OCI-LY3 (cell line): Measurements from ENCODE around the gene PKD1L1.
A peak's percentile ranks its signal among the peaks of the same experiment; 100 is the strongest.

Experiments
- H2AFZ ChIP-seq: fragments of 200-600, 300-600 bp; shearing (Covaris generic); 2 replicates; pipeline ENCODE4 v1.6.0; 2014; ENCODE audit warnings: antibody characterized with exemption, low read depth, low read length
- H3K27ac ChIP-seq: fragments of 200-600, 300-600 bp; sonication (generic); 2 replicates; pipeline ENCODE4 v1.5.1; 2014; ENCODE audit warnings: mild to moderate bottlenecking, low read length, moderate library complexity, mixed read lengths
- H3K27me3 ChIP-seq: fragments of 200-600, 300-600 bp; sonication (generic); 2 replicates; pipeline ENCODE4 v1.6.1; 2014; ENCODE audit warnings: low read depth, low read length, mixed read lengths
- H3K36me3 ChIP-seq: fragments of 200-600, 300-600 bp; sonication (generic); replicated peaks from 2 replicates; pipeline ENCODE3; 2014; ENCODE audit warnings: low read depth, low read length, mixed read lengths
- H3K4me1 ChIP-seq: fragments of 300-600, 200-600 bp; sonication (generic); 2 replicates; pipeline ENCODE4 v1.6.1; 2014; ENCODE audit warnings: low read length, mixed read lengths
- H3K4me2 ChIP-seq: fragments of 200-600, 300-600 bp; sonication (generic); 2 replicates; pipeline ENCODE4 v1.6.1; 2014; ENCODE audit warnings: low read length, mixed read lengths
- H3K4me3 ChIP-seq: fragments of 300-600, 200-600 bp; sonication (generic); 2 replicates; pipeline ENCODE4 v1.5.1; 2014; ENCODE audit warnings: antibody characterized with exemption, mild to moderate bottlenecking, low read length, moderate library complexity
- H3K79me2 ChIP-seq: fragments of 300-600, 200-600 bp; shearing (Covaris generic); 2 replicates; pipeline ENCODE4 v1.6.1; 2014; ENCODE audit warnings: mild to moderate bottlenecking, low read length, mixed read lengths
- H3K9ac ChIP-seq: fragments of 300-600, 200-600 bp; shearing (Covaris generic); 2 replicates; pipeline ENCODE4 v1.6.0; 2014; ENCODE audit warnings: mild to moderate bottlenecking, low read length, moderate library complexity
- H3K9me3 ChIP-seq: fragments of 200-600, 300-600 bp; shearing (Covaris generic); 2 replicates; pipeline ENCODE4 v1.6.1; 2014; ENCODE audit warnings: low read length, mixed read lengths; ENCODE audit not compliant: insufficient read depth
- H4K20me1 ChIP-seq: fragments of 200-600, 300-600 bp; sonication (generic); 2 replicates; pipeline ENCODE4 v1.6.1; 2016; ENCODE audit warnings: low read length, mixed read lengths; ENCODE audit not compliant: insufficient read depth
- EZH2phosphoT487 ChIP-seq: fragments of 200-600 bp; shearing (Covaris generic); IDR thresholded peaks from 2 replicates; pipeline ENCODE4 v1.6.1; 2018; ENCODE audit warnings: antibody characterized with exemption, mixed run types, low read depth
- TF ChIP-seq, protein P1 (sequence below): fragments of 200-600, 300-600 bp; sonication (generic); IDR thresholded peaks from 2 replicates; pipeline ENCODE4 v1.5.1; 2014; ENCODE audit warnings: antibody characterized with exemption, low read length, low read depth

Gene PKD1L1

DNA sequence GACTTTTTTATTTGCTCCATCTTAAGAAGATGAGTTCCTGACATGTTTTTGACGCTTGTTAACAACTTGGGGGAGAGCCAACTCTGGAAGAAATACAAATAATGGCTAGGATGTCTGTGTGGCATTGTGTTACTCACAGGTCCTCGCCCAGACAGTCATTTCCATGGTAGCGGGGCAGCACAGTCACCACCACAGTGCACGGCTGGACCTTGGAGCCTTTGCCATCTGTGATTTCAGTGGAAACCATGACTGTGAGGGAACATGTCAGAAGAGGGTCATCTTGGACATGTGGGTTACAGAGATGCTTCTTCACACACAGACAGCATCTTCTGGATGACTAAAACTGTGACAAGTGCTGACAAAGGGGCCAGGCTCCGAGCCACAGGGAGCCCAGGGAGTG lies 74.5 kb downstream of the PKD1L1 start:
- Histone ChIP-seq H3K4me2 (no peak overlapping the region), H3K27me3 (peaks cover 60% of the 10 kb centered on the region), H3K4me3 (no peak overlapping the region), H3K27ac (no peak overlapping the region), H3K9ac (no peak overlapping the region), H3K9me3 (no peaks in the 10 kb centered on the region), H4K20me1 (no peaks in the 10 kb centered on the region), H3K4me1 (no peaks in the 10 kb centered on the region), H3K36me3 (no peaks in the 10 kb centered on the region), H3K79me2 (no peaks in the 10 kb centered on the region), H2AFZ (no peak overlapping the region)
- TF ChIP-seq, protein P1, sequence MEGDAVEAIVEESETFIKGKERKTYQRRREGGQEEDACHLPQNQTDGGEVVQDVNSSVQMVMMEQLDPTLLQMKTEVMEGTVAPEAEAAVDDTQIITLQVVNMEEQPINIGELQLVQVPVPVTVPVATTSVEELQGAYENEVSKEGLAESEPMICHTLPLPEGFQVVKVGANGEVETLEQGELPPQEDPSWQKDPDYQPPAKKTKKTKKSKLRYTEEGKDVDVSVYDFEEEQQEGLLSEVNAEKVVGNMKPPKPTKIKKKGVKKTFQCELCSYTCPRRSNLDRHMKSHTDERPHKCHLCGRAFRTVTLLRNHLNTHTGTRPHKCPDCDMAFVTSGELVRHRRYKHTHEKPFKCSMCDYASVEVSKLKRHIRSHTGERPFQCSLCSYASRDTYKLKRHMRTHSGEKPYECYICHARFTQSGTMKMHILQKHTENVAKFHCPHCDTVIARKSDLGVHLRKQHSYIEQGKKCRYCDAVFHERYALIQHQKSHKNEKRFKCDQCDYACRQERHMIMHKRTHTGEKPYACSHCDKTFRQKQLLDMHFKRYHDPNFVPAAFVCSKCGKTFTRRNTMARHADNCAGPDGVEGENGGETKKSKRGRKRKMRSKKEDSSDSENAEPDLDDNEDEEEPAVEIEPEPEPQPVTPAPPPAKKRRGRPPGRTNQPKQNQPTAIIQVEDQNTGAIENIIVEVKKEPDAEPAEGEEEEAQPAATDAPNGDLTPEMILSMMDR: no peak
- TF ChIP-seq EZH2phosphoT487: no peak

DNA sequence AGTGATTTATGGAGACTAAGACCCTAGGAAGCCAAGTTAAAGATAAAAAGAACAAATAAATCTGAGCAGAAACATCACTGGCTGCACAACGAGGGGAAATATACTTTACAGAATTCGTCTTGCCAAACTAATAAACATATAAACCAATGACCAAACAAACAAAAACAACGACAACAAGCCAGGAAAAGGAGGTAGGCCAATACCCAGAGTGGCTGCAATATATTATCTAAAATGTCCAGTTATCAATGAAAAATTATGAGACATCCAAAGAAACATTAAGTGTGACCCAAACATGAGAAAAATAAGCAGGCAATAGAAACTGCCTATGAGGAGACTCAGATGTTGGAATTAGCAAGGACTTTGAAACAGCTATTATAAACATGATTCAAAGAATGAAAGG lies 81.0 kb downstream of the PKD1L1 start:
- Histone ChIP-seq H3K4me1 (no peaks in the 10 kb centered on the region), H3K9me3 (no peaks in the 10 kb centered on the region), H3K36me3 (no peaks in the 10 kb centered on the region), H3K79me2 (no peaks in the 10 kb centered on the region), H3K4me3 (no peak overlapping the region), H4K20me1 (no peaks in the 10 kb centered on the region), H3K4me2 (no peak overlapping the region), H3K27me3 (peaks cover 47% of the 10 kb centered on the region), H2AFZ (no peak overlapping the region), H3K9ac (no peak overlapping the region), H3K27ac (no peak overlapping the region)
- TF ChIP-seq, protein P1: no peak
- TF ChIP-seq EZH2phosphoT487: no peak

DNA sequence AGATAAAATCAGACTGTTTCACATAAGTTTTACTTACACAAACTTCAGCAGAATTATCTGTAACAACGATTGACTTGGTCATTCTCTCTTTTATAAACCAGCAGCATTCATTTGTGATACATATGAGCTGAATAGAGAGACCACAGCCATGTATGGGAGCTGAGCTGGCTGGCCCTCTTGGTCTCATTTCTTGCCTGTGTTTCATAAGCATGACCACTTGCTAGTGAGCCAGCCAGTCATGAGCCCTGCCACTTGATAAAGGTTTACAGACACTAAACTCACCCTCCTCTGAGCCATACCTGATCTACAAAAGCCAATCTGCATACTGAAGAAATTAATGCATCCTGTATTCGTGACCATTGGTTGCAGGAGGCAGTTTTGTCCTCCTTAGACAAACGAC lies 82.1 kb downstream of the PKD1L1 start:
- H3K4me2 ChIP-seq: no peak overlapping the region
- H4K20me1 ChIP-seq: no peaks in the 10 kb centered on the region
- TF ChIP-seq, protein P1: no peak
- no peak for TF ChIP-seq EZH2phosphoT487
- H3K27ac ChIP-seq: no peak overlapping the region
- H3K4me1 ChIP-seq: no peaks in the 10 kb centered on the region
- no peaks in the 10 kb centered on the region for H3K36me3 ChIP-seq
- H2AFZ ChIP-seq: no peak overlapping the region
- H3K9me3 ChIP-seq: no peaks in the 10 kb centered on the region
- no peak overlapping the region for H3K4me3 ChIP-seq
- H3K27me3 ChIP-seq: peaks cover 35% of the 10 kb centered on the region
- no peak overlapping the region for H3K9ac ChIP-seq
- H3K79me2 ChIP-seq: no peaks in the 10 kb centered on the region

DNA sequence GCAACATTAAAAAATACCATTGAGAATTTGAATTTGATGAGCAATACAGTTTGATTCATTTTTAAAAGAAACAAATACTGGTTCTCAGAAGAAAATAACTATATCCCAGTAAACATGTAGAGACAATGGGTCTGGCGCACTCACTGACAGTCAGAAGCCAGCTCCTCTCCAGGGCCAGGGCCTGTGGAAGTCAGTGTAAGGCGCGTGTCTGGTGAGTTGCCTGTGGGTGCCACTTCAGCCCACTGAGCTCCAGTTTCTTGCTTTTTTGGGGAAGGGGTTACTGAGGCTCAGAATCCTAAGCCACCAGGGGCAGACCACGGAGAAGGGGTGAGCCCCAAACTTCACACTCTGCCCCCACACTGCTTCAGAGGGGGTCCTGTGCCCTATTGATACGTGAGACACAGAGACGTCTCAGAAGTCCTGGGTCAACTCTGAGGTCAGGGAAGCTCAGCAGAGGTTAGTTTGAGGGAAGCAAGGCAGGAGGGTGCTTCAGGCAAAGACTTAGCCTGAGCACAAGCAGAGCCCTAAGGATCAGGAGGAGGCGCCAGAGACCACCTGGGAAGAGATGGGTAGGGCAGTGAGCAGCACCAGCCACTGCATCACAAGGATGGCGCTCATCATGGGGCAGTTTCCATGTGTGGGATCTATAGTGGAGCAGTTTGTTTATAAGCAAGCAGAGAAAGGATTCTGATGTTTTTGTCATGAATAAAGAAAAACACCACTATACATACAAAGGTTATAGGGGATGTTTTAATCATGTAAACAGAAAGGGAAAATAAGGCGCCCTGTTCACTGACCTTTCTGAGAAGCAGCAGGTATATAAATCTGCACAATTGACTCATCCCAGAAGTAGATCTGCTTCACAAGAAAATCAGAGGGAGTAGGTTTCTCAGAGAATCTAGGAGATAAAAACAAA lies 95.7 kb downstream of the PKD1L1 start:
- no peak for TF ChIP-seq EZH2phosphoT487
- TF ChIP-seq, protein P1: peak; percentile 57
- no peak overlapping the region for H2AFZ ChIP-seq
- no peaks in the 10 kb centered on the region for H3K9me3 ChIP-seq

More for the DNA sequence above, 95.7 kb downstream of the PKD1L1 start:
- Histone ChIP-seq H3K27ac (no peak overlapping the region), H4K20me1 (no peaks in the 10 kb centered on the region), H3K9ac (no peak overlapping the region), H3K27me3 (peaks cover 36% of the 10 kb centered on the region), H3K4me2 (no peak overlapping the region), H3K36me3 (no peaks in the 10 kb centered on the region), H3K4me1 (peaks cover 3% of the 10 kb centered on the region; the same call in 1 of the 2 replicates), H3K79me2 (no peaks in the 10 kb centered on the region), H3K4me3 (no peak overlapping the region)
